Hindlimb muscle (tissue), 1 donor: ENCODE data around the gene TMEM87A. TPM values are rescaled to one million over a fixed set of nuclear protein-coding genes. Genes with fewer than 3 reads are reported as not detected.

Source experiments
- polyA plus RNA-seq: library from polyadenylated mRNA; unstranded; fragments of 120-200 nt; gene quantifications from one replicate; pipeline ENCODE4 v1.2.1, GENCODE V29; 2013; ENCODE audit not compliant: insufficient read length

Gene TMEM87A
- polyA plus RNA-seq, 1 donor: 42.3 TPM

Other genes starting within 250 kb of the TMEM87A start
- gene PLA2G4D, start 178.9 kb downstream of the TMEM87A start, polyA plus RNA-seq: 0.08 TPM
- gene PLA2G4F, start 116.8 kb downstream of the TMEM87A start, polyA plus RNA-seq: 0.35 TPM
- gene VPS39, start 65.1 kb downstream of the TMEM87A start, polyA plus RNA-seq: 46.0 TPM
- gene GANC, start 232 bp downstream of the TMEM87A start, polyA plus RNA-seq: 17.0 TPM
- gene CAPN3, start 86.1 kb upstream of the TMEM87A start, polyA plus RNA-seq: 544 TPM
- gene ZNF106, start 217.7 kb upstream of the TMEM87A start, polyA plus RNA-seq: 308 TPM
- 55.9 TPM for gene SNAP23, start 222.2 kb upstream of the TMEM87A start, polyA plus RNA-seq